ENCODE measurements around the gene IVNS1ABP.
"Not testable (repeated sequence)": the region's sequence is repeated elsewhere in the genome, so short reads cannot be mapped to it uniquely, and the experiment has no call there.

IVNS1ABP gene

GRCh38 chr1:185328255-185328654 is 11.2 kb upstream of the IVNS1ABP start:
- no peak for DNase-seq

- DNase-seq: no peak
Observed at GRCh38 chr1:185325413-185325812, 8.4 kb upstream of the IVNS1ABP start.

- DNase-seq: no peak
Observed at GRCh38 chr1:185324118-185324517, 7.1 kb upstream of the IVNS1ABP start.

GRCh38 chr1:185322636-185323035 is 5.6 kb upstream of the IVNS1ABP start:
- no peak for DNase-seq

- not testable (repeated sequence) for DNase-seq
Observed at GRCh38 chr1:185321653-185322221, 4.7 kb upstream of the IVNS1ABP start.

GRCh38 chr1:185321104-185321503 is 4.1 kb upstream of the IVNS1ABP start:
- DNase-seq: not testable (repeated sequence)

GRCh38 chr1:185319139-185319475 is 2.1 kb upstream of the IVNS1ABP start:
- DNase-seq: no peak

- DNase-seq: no peak
Observed at GRCh38 chr1:185318431-185319138, 1.5 kb upstream of the IVNS1ABP start.

GRCh38 chr1:185317886-185318310 is 855 bp upstream of the IVNS1ABP start:
- DNase-seq: no peak

- peak; percentile 97 for DNase-seq
Observed at GRCh38 chr1:185316163-185317033, 645 bp downstream of the IVNS1ABP start.

- DNase-seq: no peak
Observed at GRCh38 chr1:185315445-185316071, 1.5 kb downstream of the IVNS1ABP start.

- no peak for DNase-seq
Observed at GRCh38 chr1:185314411-185314810, 2.6 kb downstream of the IVNS1ABP start.

GRCh38 chr1:185312361-185313138 is 4.5 kb downstream of the IVNS1ABP start:
- no peak for DNase-seq

GRCh38 chr1:185311589-185312225 is 5.3 kb downstream of the IVNS1ABP start:
- DNase-seq: no peak

- no peak for DNase-seq
Observed at GRCh38 chr1:185309566-185309965, 7.5 kb downstream of the IVNS1ABP start.

GRCh38 chr1:185308126-185308525 is 8.9 kb downstream of the IVNS1ABP start:
- DNase-seq: no peak

GRCh38 chr1:185305419-185305818 is 11.6 kb downstream of the IVNS1ABP start:
- DNase-seq: no peak

GRCh38 chr1:185300152-185300551 is 16.9 kb downstream of the IVNS1ABP start:
- DNase-seq: no peak

GRCh38 chr1:185297982-185298381 is 19.1 kb downstream of the IVNS1ABP start:
- no peak for DNase-seq

- DNase-seq: no peak
Observed at GRCh38 chr1:185295091-185295490, 22.0 kb downstream of the IVNS1ABP start.

- DNase-seq: no peak
Observed at GRCh38 chr1:185293967-185294542, 23.0 kb downstream of the IVNS1ABP start.

- DNase-seq: no peak
Observed at GRCh38 chr1:185292237-185292636, 24.8 kb downstream of the IVNS1ABP start.
